Upper lobe of left lung (tissue), 4 donors: ENCODE data around the gene RAP1A.

ENCODE experiments used
- CTCF ChIP-seq, 6 experiments: fragments of 450-650 bp in 4 of 6; fragments of 200-600 bp in 2 of 6; sonication (generic) in 2 of 6; IDR thresholded peaks; one replicate each; pipeline ENCODE4 v1.5.1; 2016 to 2019; ENCODE audit warnings: antibody characterized with exemption in 6 of 6
- POLR2A ChIP-seq, 4 donors: fragments of 450-650 bp; IDR thresholded peaks; one replicate each; pipeline ENCODE4 v1.5.1; 2016 to 2017; ENCODE audit warnings: antibody characterized with exemption in 4 of 4, mild to moderate bottlenecking in 2 of 4

GRCh38 chr1:111706921-111707320 lies 87.3 kb downstream of the RAP1A start:
- TF ChIP-seq CTCF (IDR thresholded peaks at IDR 0.05) (no peak), POLR2A (IDR thresholded peaks at IDR 0.05) (no peak)
